Prostate gland (tissue), 2 donors: ENCODE data around the gene PPP2R2B.

Experiments
- POLR2A ChIP-seq: fragments of 450-650 bp; IDR thresholded peaks from one replicate; pipeline ENCODE4 v1.6.1; 2016; ENCODE audit warnings: antibody characterized with exemption, mild to moderate bottlenecking
- POLR2AphosphoS5 ChIP-seq: sonication (generic); formaldehyde crosslinking; IDR thresholded peaks from one replicate; pipeline ENCODE4 v1.6.1; 2017; ENCODE audit warnings: antibody characterized with exemption
- TF ChIP-seq, protein P1 (sequence below), 4 experiments: fragments of 200-600 bp in 2 of 4; fragments of 450-650 bp in 2 of 4; sonication (generic) in 2 of 4; IDR thresholded peaks; 1 replicate in 3 of 4; 2 replicates in 1 of 4; pipeline ENCODE4 v1.5.1; 2016 to 2019; ENCODE audit warnings: antibody characterized with exemption in 4 of 4, mild to moderate bottlenecking in 2 of 4, moderate library complexity in 2 of 4

DNA sequence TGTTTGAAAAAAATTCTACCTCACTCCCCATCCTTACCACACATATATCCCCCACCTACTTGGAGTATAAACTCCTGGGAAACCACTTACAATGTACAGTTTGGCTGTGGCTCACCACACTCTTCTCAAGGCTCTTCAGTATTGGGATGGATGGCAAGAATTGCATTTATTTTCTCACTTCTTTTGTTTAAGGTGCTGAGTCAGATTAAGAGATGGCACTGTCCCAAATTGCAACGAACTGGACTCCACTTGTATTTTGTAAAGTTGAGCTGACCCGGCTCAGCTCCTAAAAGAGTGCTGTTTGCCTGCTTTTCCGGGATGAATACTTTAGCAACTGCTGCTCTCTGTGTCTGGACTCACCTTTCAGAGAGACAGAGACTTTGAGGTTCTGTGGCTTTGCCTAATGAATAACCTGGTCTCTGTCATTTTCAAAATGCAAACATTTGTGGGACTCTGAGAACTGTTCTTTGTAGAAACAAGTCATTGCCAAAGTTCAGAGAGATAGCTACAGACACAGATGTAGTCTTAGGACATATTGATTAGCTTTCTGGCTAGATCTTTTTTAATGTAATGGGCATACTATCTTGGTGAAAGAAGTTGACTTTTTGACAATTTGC lies 42.2 kb downstream of the PPP2R2B start:
- TF ChIP-seq POLR2A (no peak), POLR2AphosphoS5 (no peak)
- TF ChIP-seq, protein P1, sequence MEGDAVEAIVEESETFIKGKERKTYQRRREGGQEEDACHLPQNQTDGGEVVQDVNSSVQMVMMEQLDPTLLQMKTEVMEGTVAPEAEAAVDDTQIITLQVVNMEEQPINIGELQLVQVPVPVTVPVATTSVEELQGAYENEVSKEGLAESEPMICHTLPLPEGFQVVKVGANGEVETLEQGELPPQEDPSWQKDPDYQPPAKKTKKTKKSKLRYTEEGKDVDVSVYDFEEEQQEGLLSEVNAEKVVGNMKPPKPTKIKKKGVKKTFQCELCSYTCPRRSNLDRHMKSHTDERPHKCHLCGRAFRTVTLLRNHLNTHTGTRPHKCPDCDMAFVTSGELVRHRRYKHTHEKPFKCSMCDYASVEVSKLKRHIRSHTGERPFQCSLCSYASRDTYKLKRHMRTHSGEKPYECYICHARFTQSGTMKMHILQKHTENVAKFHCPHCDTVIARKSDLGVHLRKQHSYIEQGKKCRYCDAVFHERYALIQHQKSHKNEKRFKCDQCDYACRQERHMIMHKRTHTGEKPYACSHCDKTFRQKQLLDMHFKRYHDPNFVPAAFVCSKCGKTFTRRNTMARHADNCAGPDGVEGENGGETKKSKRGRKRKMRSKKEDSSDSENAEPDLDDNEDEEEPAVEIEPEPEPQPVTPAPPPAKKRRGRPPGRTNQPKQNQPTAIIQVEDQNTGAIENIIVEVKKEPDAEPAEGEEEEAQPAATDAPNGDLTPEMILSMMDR (IDR thresholded peaks at IDR 0.05) = no peak
